Activated T-cell treated with anti-CD3 and anti-CD28 coated beads, Interleukin-2, amount 50 U/mL, for 4 hours (primary cell): ENCODE results near the gene PPP1R12C. TPM values are rescaled to one million over a fixed set of nuclear protein-coding genes. Genes with fewer than 3 reads are reported as not detected.

Experiments used
- ATAC-seq, 2 donors: fragments of 200-7000 bp; cut with Tn5 transposase; one replicate each; pipeline ENCODE4 v1.10.0; 2021
- DNase-seq: peaks from one replicate; pipeline ENCODE4 v3.0.0-alpha.2; 2020
- H3K27me3 Mint-ChIP-seq: one replicate; pipeline ENCODE4 v1.8.0; 2021; ENCODE audit warnings: low read depth, mixed read lengths
- H3K36me3 Mint-ChIP-seq: one replicate; pipeline ENCODE4 v1.8.0; 2022; ENCODE audit warnings: mixed read lengths; ENCODE audit not compliant: insufficient read depth
- H3K4me1 Mint-ChIP-seq: one replicate; pipeline ENCODE4 v1.8.0; 2021; ENCODE audit warnings: low read depth, mixed read lengths
- H3K4me3 Mint-ChIP-seq: one replicate; pipeline ENCODE4 v1.8.0; 2021; ENCODE audit warnings: mild to moderate bottlenecking, moderate library complexity, mixed read lengths
- H3K9me3 Mint-ChIP-seq: one replicate; pipeline ENCODE4 v1.8.0; 2021; ENCODE audit warnings: mixed read lengths
- total RNA-seq, 3 donors: library from RNA; stranded (reverse); gene quantifications; one replicate each; pipeline ENCODE4 v1.2.1, GENCODE V29; 2021

The PPP1R12C gene
- total RNA-seq, 3 donors from 2014 or later, result 95.6 to 105 (median 104) TPM

GRCh38 chr19:55153652-55154264 is 36.3 kb upstream of the PPP1R12C start:
- peaks cover 19% of the 10 kb centered on the region for H3K4me1 Mint-ChIP-seq
- H3K36me3 Mint-ChIP-seq, result no peaks in the 10 kb centered on the region
- H3K4me3 Mint-ChIP-seq, result no peak overlapping the region
- H3K9me3 Mint-ChIP-seq, result peaks cover 11% of the 10 kb centered on the region
- peaks cover 44% of the 10 kb centered on the region for H3K27me3 Mint-ChIP-seq
- no peak for ATAC-seq
- no peak for DNase-seq

DNA sequence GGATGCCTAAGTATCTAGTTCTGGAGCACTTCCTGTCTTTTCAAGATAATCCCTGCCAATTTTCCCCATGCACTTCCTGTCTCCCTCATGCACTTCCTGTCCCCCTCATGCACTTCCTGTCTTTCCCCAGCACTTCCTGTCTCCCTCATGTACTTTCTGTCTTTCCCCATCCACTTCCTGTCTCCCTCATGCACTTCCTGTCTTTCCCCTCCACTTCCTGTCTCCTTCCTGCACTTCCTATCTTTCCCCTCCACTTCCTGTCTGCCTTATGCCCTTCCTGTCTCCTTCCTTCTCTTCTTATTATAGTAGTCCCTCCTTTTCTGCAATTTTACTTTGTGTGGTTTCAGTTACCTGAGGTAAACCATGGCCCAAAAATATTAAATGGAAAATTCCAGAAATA is 34.6 kb upstream of the PPP1R12C start:
- no peak for DNase-seq

DNA sequence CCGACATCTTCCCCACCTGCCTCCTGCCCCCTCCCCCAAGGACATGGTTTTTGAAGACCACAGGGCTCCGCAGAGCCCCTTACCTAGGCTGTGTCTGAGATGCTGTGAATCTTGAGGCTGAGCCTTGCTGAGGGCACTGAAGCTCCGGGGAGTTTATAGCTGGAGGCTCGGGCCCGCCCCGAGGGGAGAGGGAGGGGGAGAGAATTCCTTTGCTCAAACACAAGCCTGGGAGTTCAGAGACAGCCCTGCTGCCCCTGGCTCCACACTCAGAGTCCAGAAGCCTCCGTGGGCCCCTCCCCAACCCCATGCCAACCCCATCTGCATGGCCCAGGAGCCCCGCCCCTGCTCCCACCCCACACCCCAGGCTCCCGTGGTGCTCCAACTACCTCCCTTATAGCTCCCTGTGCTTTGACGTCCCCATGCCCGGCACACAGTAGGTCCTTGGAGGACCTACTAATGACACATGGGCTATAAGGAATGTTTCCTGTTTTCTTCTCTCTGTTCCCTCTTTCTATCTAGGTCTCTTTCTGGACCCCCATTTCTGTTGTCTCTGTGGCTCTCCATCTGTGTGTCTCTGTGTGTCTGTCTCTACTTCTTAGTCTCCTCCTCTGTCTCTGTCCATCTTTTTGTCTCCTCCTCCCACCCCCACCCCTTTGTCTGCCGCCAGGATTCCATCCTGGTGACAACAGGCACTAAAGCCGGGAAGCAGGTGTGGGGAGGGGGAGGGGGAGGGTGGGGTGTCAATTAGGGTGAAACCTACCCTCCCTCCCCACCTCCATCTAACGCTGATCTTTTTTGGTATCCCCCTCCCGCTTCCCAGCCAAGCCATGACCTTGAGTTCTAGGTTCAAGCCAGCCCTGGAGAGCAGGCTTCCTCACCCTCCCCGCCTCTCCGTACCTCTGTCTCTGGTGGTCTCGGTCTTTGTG is 31.9 kb upstream of the PPP1R12C start, which contains the start of gene TNNT1:
Gene TNNT1, minus strand, starts transcription at position 129 of the 926 bp plus-strand sequence. CDS start 2,049 bp downstream, outside the sequence.
- peaks cover 11% of the 10 kb centered on the region for H3K9me3 Mint-ChIP-seq
- no peak for DNase-seq

More for the DNA sequence above, 34.6 kb upstream of the PPP1R12C start:
- ATAC-seq, result peak in 1 of 2 donors; percentile 30
- Mint-ChIP-seq H3K27me3 (peaks cover 35% of the 10 kb centered on the region), H3K9me3 (peaks cover 11% of the 10 kb centered on the region), H3K4me1 (peaks cover 19% of the 10 kb centered on the region), H3K4me3 (no peak overlapping the region), H3K36me3 (no peaks in the 10 kb centered on the region)

GRCh38 chr19:55147545-55148251 is 30.3 kb upstream of the PPP1R12C start:
- Mint-ChIP-seq H3K9me3 (peaks cover 11% of the 10 kb centered on the region), H3K36me3 (no peaks in the 10 kb centered on the region), H3K4me3 (no peak overlapping the region), H3K27me3 (peaks cover 52% of the 10 kb centered on the region), H3K4me1 (peaks cover 7% of the 10 kb centered on the region)
- no peak for ATAC-seq
- no peak for DNase-seq

More for the DNA sequence above, 31.9 kb upstream of the PPP1R12C start, which contains the start of gene TNNT1:
- Mint-ChIP-seq H3K36me3 (no peaks in the 10 kb centered on the region), H3K27me3 (peaks cover 39% of the 10 kb centered on the region), H3K4me3 (no peak within 1 kb of the TSS), H3K4me1 (peaks cover 16% of the 10 kb centered on the region)
- no peak for ATAC-seq

GRCh38 chr19:55146705-55147273 is 29.4 kb upstream of the PPP1R12C start:
- Mint-ChIP-seq H3K4me1 (peaks cover 1% of the 10 kb centered on the region), H3K27me3 (peaks cover 57% of the 10 kb centered on the region), H3K36me3 (no peaks in the 10 kb centered on the region), H3K4me3 (no peak overlapping the region), H3K9me3 (peaks cover 5% of the 10 kb centered on the region)
- ATAC-seq (no peak), DNase-seq (no peak)

DNA sequence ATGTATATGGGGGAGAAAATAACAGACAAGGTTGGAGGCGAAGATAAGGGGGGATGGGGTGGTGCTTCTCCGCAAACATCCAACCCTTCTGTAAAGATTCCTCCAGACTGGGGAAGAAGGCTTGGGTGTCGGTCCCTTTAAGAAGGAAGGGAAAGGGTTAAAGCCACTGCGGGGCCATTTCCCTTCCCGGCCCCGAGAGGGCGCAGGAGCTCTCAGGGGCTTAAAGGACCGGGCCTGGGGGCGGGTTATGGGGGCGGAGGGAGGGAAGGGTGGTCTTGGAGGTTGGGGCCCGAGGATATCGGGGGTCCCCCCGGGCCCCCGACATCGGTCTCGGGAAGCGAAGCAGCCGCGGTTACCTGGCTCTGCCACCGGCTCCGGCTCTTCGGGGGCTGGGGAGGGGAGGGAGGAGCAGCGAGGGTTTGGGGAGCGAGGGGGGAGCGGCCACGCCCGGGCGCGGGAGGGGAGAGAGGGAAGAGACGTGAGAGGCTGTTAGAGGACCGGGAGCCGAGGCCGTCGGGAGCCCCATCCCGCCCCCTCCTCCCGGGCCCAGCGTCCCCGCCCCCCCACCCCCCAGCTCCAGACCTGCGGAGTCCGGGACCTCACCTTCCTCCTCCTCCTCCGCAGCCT is 28.8 kb upstream of the PPP1R12C start:
- no peak for ATAC-seq
- H3K36me3 Mint-ChIP-seq, result no peaks in the 10 kb centered on the region
- peaks cover 63% of the 10 kb centered on the region for H3K27me3 Mint-ChIP-seq
- H3K9me3 Mint-ChIP-seq, result no peaks in the 10 kb centered on the region
- H3K4me1 Mint-ChIP-seq, result no peaks in the 10 kb centered on the region
- no peak for DNase-seq
- no peak overlapping the region for H3K4me3 Mint-ChIP-seq

DNA sequence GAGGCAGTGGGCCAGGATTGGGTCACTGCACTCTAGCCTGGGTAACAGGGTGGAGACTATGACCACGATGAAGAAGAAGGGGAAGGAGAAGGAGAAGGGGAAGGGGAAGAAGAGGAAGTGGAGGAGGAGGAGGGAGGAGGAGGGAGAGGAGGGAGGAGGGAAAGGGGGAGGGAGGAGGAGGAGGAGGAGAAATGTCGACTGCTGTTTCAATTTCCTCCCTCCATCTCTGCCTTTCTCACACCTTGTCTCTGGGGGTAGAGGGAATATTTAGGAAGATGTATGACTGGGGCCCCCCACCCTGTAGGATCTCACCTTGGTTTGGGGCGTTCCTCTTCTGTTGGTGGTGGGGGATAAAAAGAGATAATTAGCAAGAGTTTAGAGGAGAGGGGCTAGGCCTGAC is 27.8 kb upstream of the PPP1R12C start:
- peaks cover 64% of the 10 kb centered on the region for H3K27me3 Mint-ChIP-seq
- H3K4me3 Mint-ChIP-seq, result no peak overlapping the region
- H3K36me3 Mint-ChIP-seq, result no peaks in the 10 kb centered on the region
- H3K4me1 Mint-ChIP-seq, result no peaks in the 10 kb centered on the region
- DNase-seq (no peak), ATAC-seq (no peak)
- H3K9me3 Mint-ChIP-seq, result no peaks in the 10 kb centered on the region

DNA sequence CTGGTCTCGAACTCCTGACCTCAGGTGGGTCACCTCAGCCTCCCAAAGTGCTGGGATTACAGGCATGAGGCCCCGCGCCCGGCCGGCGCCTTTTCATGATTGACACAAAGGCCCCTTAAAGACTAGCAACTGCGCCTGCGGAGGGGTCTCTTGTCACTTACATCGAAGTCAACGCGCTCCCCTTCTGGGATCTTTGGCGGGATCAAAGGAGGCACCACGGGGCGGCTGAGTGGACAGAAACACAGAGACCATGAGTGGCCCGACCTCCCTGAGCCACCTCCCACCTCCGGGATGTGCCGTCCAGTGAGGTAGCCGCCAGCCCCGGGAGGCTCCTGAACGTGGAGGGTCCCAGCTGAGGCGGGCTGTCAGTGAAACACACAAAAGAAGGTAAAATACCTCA is 24.3 kb upstream of the PPP1R12C start:
- no peak for ATAC-seq
- no peaks in the 10 kb centered on the region for H3K36me3 Mint-ChIP-seq
- peak overlapping the region; percentile 6 for H3K4me3 Mint-ChIP-seq
- no peaks in the 10 kb centered on the region for H3K4me1 Mint-ChIP-seq
- H3K27me3 Mint-ChIP-seq, result peaks cover 68% of the 10 kb centered on the region
- DNase-seq, result no peak
- no peaks in the 10 kb centered on the region for H3K9me3 Mint-ChIP-seq

DNA sequence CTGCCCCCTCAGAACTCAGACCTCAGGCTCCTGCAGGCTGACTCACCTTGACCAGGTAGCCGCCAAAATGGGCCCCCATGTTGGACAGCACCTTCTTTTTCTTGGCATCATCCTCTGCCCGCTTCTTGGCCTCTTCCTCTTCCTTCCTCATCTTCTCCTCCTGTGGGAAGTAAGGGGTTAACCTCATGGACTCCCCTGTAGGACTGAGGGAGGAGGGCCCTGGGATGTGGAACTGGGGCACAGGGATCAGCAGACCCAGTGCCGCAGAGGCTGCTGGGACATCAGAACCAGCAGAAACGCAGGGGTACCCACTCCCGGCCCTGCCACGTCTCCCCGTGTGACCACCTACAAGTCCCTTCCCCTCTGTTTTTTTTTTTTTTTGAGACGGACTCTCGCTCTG is 20.5 kb upstream of the PPP1R12C start:
- DNase-seq (no peak), ATAC-seq (no peak)
- Mint-ChIP-seq H3K4me3 (no peak overlapping the region), H3K27me3 (peaks cover 58% of the 10 kb centered on the region), H3K9me3 (no peaks in the 10 kb centered on the region), H3K4me1 (no peaks in the 10 kb centered on the region), H3K36me3 (no peaks in the 10 kb centered on the region)

- H3K4me3 Mint-ChIP-seq, result no peak overlapping the region
- H3K9me3 Mint-ChIP-seq, result no peaks in the 10 kb centered on the region
- peaks cover 59% of the 10 kb centered on the region for H3K27me3 Mint-ChIP-seq
- no peaks in the 10 kb centered on the region for H3K36me3 Mint-ChIP-seq
- ATAC-seq, result no peak
- no peak for DNase-seq
- H3K4me1 Mint-ChIP-seq, result no peaks in the 10 kb centered on the region
Observed at GRCh38 chr19:55136399-55137102, 19.1 kb upstream of the PPP1R12C start.

DNA sequence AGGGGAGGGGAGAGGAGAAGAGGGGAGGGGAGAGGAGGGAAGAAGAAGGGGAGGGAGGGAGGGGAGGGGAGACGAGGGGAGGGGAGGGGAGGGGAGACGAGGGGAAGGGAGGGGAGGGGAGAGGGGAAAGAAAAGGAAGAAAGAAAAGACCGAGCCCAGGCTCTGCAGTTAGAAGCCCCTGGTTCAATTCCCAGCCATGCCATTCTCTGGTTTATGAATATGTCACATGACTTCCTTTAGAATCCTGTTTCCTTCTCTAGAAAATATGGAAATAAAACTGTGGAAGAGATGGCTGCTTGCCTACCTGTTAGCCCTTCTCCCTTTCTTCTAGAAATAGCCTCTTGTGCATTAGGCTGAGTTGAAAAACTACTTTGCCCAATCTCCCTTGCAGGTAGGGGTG is 17.3 kb upstream of the PPP1R12C start:
- H3K27me3 Mint-ChIP-seq, result peaks cover 60% of the 10 kb centered on the region
- DNase-seq (no peak), ATAC-seq (no peak)
- no peaks in the 10 kb centered on the region for H3K9me3 Mint-ChIP-seq
- no peaks in the 10 kb centered on the region for H3K4me1 Mint-ChIP-seq
- no peak overlapping the region for H3K4me3 Mint-ChIP-seq
- H3K36me3 Mint-ChIP-seq, result no peaks in the 10 kb centered on the region

DNA sequence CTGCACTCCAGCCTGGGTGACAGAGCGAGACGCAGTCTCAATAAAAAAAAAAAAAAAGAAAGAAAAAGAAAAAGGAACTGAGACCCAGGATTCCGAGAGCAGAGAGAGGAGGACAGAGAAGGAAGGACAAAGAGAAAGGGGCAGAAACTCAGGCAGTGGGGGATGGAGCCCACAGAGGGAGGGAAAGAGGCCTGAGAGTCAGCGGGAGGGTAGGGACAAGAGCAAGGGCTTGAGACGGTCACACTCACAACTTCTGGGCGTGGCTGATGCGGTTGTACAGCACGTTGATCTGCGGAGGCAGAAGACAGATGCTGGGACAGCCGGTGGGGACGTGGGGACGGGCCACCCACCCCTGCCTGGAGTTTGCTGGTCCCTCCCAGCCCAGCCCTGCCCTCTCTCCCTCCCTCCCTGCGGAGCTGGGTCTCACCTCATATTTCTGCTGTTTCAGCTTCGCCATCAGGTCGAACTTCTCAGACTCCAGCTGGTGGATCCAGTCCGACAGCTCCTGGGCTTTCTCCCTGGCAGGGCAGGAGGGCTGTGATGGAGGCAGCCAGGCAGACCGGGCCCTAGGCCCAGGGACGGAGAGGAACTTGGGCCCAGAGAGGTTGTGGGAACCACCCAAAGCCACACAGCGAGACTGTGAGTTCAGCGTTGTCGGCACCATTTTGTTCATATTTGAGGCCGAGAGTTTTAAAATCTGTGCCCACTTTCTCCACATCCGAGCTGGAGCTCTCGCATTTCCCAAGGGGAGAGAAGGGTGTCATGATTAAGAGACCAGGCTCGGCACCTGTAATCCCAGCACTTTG is 16.4 kb upstream of the PPP1R12C start:
- Mint-ChIP-seq H3K9me3 (no peaks in the 10 kb centered on the region), H3K27me3 (peaks cover 61% of the 10 kb centered on the region), H3K4me1 (no peaks in the 10 kb centered on the region), H3K4me3 (no peak overlapping the region), H3K36me3 (no peaks in the 10 kb centered on the region)
- DNase-seq (no peak), ATAC-seq (no peak)
